ENCODE measurements around the gene NHSL2.
"Not testable (repeated sequence)": the region's sequence is repeated elsewhere in the genome, so short reads cannot be mapped to it uniquely, and the experiment has no call there.

- TF ChIP-seq, protein P1, sequence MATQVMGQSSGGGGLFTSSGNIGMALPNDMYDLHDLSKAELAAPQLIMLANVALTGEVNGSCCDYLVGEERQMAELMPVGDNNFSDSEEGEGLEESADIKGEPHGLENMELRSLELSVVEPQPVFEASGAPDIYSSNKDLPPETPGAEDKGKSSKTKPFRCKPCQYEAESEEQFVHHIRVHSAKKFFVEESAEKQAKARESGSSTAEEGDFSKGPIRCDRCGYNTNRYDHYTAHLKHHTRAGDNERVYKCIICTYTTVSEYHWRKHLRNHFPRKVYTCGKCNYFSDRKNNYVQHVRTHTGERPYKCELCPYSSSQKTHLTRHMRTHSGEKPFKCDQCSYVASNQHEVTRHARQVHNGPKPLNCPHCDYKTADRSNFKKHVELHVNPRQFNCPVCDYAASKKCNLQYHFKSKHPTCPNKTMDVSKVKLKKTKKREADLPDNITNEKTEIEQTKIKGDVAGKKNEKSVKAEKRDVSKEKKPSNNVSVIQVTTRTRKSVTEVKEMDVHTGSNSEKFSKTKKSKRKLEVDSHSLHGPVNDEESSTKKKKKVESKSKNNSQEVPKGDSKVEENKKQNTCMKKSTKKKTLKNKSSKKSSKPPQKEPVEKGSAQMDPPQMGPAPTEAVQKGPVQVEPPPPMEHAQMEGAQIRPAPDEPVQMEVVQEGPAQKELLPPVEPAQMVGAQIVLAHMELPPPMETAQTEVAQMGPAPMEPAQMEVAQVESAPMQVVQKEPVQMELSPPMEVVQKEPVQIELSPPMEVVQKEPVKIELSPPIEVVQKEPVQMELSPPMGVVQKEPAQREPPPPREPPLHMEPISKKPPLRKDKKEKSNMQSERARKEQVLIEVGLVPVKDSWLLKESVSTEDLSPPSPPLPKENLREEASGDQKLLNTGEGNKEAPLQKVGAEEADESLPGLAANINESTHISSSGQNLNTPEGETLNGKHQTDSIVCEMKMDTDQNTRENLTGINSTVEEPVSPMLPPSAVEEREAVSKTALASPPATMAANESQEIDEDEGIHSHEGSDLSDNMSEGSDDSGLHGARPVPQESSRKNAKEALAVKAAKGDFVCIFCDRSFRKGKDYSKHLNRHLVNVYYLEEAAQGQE (IDR thresholded peaks at IDR 0.05; ENCODE audit: unreplicated experiment) = not testable (repeated sequence)
- not testable (repeated sequence) for TF ChIP-seq EZH2phosphoT487 (IDR thresholded peaks at IDR 0.05; ENCODE audit: unreplicated experiment); CTCF (conservative IDR thresholded peaks at IDR 0.05; ENCODE audit: low read depth in 2 of 2); JUNB (IDR thresholded peaks at IDR 0.05; ENCODE audit: unreplicated experiment); EZH2 (IDR thresholded peaks at IDR 0.05; ENCODE audit: low read depth, unreplicated experiment); ZNF114 (CRISPR knock-in tag; IDR thresholded peaks at IDR 0.05); POLR2AphosphoS5 (IDR thresholded peaks at IDR 0.05; ENCODE audit: low read depth); CREB1 (CRISPR knock-in tag; IDR thresholded peaks at IDR 0.05; ENCODE audit: low read depth); ZNF462 (CRISPR knock-in tag; IDR thresholded peaks at IDR 0.05)
- TF ChIP-seq, protein P2, sequence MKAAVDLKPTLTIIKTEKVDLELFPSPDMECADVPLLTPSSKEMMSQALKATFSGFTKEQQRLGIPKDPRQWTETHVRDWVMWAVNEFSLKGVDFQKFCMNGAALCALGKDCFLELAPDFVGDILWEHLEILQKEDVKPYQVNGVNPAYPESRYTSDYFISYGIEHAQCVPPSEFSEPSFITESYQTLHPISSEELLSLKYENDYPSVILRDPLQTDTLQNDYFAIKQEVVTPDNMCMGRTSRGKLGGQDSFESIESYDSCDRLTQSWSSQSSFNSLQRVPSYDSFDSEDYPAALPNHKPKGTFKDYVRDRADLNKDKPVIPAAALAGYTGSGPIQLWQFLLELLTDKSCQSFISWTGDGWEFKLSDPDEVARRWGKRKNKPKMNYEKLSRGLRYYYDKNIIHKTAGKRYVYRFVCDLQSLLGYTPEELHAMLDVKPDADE (IDR thresholded peaks at IDR 0.05) = not testable (repeated sequence)
These were observed 265.6 kb downstream of the NHSL2 start for GRCh38 chrX:72176289-72176688.

All from GM23338 (cell line).